ENCODE measurements around the gene FHIT. TPM values are rescaled to one million over a fixed set of nuclear protein-coding genes. Genes with fewer than 3 reads are reported as not detected.

FHIT gene
- total and polyA plus RNA-seq, 4 donors: 2.1 to 14.7 (median 6.6) TPM

- Histone ChIP-seq H3K27me3 (ENCODE audit: control insufficient read depth in 4 of 4, insufficient read depth in 4 of 4, low read length in 3 of 4) (no peaks in the 10 kb centered on the region), H3K9me3 (ENCODE audit: control insufficient read depth in 4 of 4, low read length in 3 of 4) (no peaks in the 10 kb centered on the region), H3K4me3 (ENCODE audit: low read depth in 1 of 3, low read length in 3 of 3) (no peak overlapping the region), H3K4me1 (ENCODE audit: control insufficient read depth in 4 of 4, insufficient read depth in 4 of 4, low read length in 3 of 4) (no peaks in the 10 kb centered on the region), H3K27ac (ENCODE audit: low read depth in 1 of 2, low read length in 2 of 2) (no peak overlapping the region), H3K9ac (ENCODE audit: low read depth in 1 of 2, low read length in 2 of 2) (no peak overlapping the region), H3K36me3 (ENCODE audit: control insufficient read depth in 4 of 4, insufficient read depth in 3 of 4, low read depth in 1 of 4, low read length in 3 of 4) (no peaks in the 10 kb centered on the region)
- no peak for DNase-seq (ENCODE audit: low spot score)
- WGBS: 94% methylated on average over 2 of the region's 2 CpGs
- TF ChIP-seq MAX (IDR thresholded peaks at IDR 0.05) (no peak), SP1 (IDR thresholded peaks at IDR 0.05) (no peak), FOXA2 (IDR thresholded peaks at IDR 0.05) (no peak), JUND (IDR thresholded peaks at IDR 0.05) (no peak), NR2F2 (IDR thresholded peaks at IDR 0.05) (no peak), HNF4A (conservative IDR thresholded peaks at IDR 0.05) (no peak), FOXA1 (IDR thresholded peaks at IDR 0.05) (no peak), TAF1 (conservative IDR thresholded peaks at IDR 0.05) (no peak), RAD21 (IDR thresholded peaks at IDR 0.05) (no peak), RXRA (IDR thresholded peaks at IDR 0.05) (no peak), GABPA (IDR thresholded peaks at IDR 0.05 in 1 of 2, conservative IDR thresholded peaks at IDR 0.05 in 1 of 2) (no peak)
- TF ChIP-seq, protein P1, sequence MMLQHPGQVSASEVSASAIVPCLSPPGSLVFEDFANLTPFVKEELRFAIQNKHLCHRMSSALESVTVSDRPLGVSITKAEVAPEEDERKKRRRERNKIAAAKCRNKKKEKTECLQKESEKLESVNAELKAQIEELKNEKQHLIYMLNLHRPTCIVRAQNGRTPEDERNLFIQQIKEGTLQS (IDR thresholded peaks at IDR 0.05): no peak
- TF ChIP-seq, protein P2, sequence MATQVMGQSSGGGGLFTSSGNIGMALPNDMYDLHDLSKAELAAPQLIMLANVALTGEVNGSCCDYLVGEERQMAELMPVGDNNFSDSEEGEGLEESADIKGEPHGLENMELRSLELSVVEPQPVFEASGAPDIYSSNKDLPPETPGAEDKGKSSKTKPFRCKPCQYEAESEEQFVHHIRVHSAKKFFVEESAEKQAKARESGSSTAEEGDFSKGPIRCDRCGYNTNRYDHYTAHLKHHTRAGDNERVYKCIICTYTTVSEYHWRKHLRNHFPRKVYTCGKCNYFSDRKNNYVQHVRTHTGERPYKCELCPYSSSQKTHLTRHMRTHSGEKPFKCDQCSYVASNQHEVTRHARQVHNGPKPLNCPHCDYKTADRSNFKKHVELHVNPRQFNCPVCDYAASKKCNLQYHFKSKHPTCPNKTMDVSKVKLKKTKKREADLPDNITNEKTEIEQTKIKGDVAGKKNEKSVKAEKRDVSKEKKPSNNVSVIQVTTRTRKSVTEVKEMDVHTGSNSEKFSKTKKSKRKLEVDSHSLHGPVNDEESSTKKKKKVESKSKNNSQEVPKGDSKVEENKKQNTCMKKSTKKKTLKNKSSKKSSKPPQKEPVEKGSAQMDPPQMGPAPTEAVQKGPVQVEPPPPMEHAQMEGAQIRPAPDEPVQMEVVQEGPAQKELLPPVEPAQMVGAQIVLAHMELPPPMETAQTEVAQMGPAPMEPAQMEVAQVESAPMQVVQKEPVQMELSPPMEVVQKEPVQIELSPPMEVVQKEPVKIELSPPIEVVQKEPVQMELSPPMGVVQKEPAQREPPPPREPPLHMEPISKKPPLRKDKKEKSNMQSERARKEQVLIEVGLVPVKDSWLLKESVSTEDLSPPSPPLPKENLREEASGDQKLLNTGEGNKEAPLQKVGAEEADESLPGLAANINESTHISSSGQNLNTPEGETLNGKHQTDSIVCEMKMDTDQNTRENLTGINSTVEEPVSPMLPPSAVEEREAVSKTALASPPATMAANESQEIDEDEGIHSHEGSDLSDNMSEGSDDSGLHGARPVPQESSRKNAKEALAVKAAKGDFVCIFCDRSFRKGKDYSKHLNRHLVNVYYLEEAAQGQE (IDR thresholded peaks at IDR 0.05): no peak
- TF ChIP-seq, protein P3, sequence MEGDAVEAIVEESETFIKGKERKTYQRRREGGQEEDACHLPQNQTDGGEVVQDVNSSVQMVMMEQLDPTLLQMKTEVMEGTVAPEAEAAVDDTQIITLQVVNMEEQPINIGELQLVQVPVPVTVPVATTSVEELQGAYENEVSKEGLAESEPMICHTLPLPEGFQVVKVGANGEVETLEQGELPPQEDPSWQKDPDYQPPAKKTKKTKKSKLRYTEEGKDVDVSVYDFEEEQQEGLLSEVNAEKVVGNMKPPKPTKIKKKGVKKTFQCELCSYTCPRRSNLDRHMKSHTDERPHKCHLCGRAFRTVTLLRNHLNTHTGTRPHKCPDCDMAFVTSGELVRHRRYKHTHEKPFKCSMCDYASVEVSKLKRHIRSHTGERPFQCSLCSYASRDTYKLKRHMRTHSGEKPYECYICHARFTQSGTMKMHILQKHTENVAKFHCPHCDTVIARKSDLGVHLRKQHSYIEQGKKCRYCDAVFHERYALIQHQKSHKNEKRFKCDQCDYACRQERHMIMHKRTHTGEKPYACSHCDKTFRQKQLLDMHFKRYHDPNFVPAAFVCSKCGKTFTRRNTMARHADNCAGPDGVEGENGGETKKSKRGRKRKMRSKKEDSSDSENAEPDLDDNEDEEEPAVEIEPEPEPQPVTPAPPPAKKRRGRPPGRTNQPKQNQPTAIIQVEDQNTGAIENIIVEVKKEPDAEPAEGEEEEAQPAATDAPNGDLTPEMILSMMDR (IDR thresholded peaks at IDR 0.05; ENCODE audit: low read depth, low read length, missing input control): no peak
- TF ChIP-seq, protein P4, sequence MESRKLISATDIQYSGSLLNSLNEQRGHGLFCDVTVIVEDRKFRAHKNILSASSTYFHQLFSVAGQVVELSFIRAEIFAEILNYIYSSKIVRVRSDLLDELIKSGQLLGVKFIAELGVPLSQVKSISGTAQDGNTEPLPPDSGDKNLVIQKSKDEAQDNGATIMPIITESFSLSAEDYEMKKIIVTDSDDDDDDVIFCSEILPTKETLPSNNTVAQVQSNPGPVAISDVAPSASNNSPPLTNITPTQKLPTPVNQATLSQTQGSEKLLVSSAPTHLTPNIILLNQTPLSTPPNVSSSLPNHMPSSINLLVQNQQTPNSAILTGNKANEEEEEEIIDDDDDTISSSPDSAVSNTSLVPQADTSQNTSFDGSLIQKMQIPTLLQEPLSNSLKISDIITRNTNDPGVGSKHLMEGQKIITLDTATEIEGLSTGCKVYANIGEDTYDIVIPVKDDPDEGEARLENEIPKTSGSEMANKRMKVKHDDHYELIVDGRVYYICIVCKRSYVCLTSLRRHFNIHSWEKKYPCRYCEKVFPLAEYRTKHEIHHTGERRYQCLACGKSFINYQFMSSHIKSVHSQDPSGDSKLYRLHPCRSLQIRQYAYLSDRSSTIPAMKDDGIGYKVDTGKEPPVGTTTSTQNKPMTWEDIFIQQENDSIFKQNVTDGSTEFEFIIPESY (IDR thresholded peaks at IDR 0.05): no peak
Measured at GRCh38 chr3:60919296-60919695, 332.0 kb downstream of the FHIT start.

- WGBS: 87% methylated on average over 1 of the region's 1 CpG
- H3K9ac ChIP-seq (ENCODE audit: low read depth in 1 of 2, low read length in 2 of 2): no peak overlapping the region
- TF ChIP-seq RAD21 (IDR thresholded peaks at IDR 0.05) (no peak), FOXA1 (IDR thresholded peaks at IDR 0.05) (no peak), NR2F2 (IDR thresholded peaks at IDR 0.05) (no peak), JUND (IDR thresholded peaks at IDR 0.05) (no peak), TAF1 (conservative IDR thresholded peaks at IDR 0.05) (no peak), HNF4A (conservative IDR thresholded peaks at IDR 0.05) (no peak), YY1 (IDR thresholded peaks at IDR 0.05) (no peak), MAX (IDR thresholded peaks at IDR 0.05) (no peak), EGR1 (IDR thresholded peaks at IDR 0.05; ENCODE audit: low read depth in 2 of 2) (no peak)
- TF ChIP-seq, protein P2 (IDR thresholded peaks at IDR 0.05): no peak
- no peaks in the 10 kb centered on the region for H3K27me3 ChIP-seq (ENCODE audit: control insufficient read depth in 4 of 4, insufficient read depth in 4 of 4, low read length in 3 of 4)
- H3K36me3 ChIP-seq (ENCODE audit: control insufficient read depth in 4 of 4, insufficient read depth in 3 of 4, low read depth in 1 of 4, low read length in 3 of 4): no peaks in the 10 kb centered on the region
- no peak overlapping the region for H3K27ac ChIP-seq (ENCODE audit: low read depth in 1 of 2, low read length in 2 of 2)
- no peak overlapping the region for H3K4me3 ChIP-seq (ENCODE audit: low read depth in 1 of 3, low read length in 3 of 3)
- H3K4me1 ChIP-seq (ENCODE audit: control insufficient read depth in 4 of 4, insufficient read depth in 4 of 4, low read length in 3 of 4): no peaks in the 10 kb centered on the region
- no peaks in the 10 kb centered on the region for H3K9me3 ChIP-seq (ENCODE audit: control insufficient read depth in 4 of 4, low read length in 3 of 4)
- no peak for DNase-seq (ENCODE audit: low spot score)
Measured at GRCh38 chr3:60917141-60917540, 334.1 kb downstream of the FHIT start.

Measured in liver (tissue), 9 donors.